ENCODE measurements around the gene GPRC5D.

GPRC5D gene

GRCh38 chr12:12952036-12952435 lies at the start of gene GPRC5D:
Gene GPRC5D, minus strand, starts transcription at chr12:12952170. Its CDS starts 1,786 bp downstream, at chr12:12950384.
- no peak for DNase-seq

GRCh38 chr12:13001775-13002040 lies 49.7 kb upstream of the GPRC5D start:
- DNase-seq, result no peak

GRCh38 chr12:13000925-13001774 lies 49.2 kb upstream of the GPRC5D start:
- no peak for DNase-seq

- DNase-seq, result no peak
Measured at GRCh38 chr12:13000616-13000924, 48.6 kb upstream of the GPRC5D start.

GRCh38 chr12:12999959-13000615 lies 48.1 kb upstream of the GPRC5D start, which contains the start of gene HEBP1:
Gene HEBP1, minus strand, starts transcription at chr12:13000265. Its CDS starts 151 bp downstream, at chr12:13000114.
- no peak for DNase-seq

GRCh38 chr12:12999271-12999958 lies 47.4 kb upstream of the GPRC5D start:
- DNase-seq, result no peak

GRCh38 chr12:12998248-12998647 lies 46.3 kb upstream of the GPRC5D start:
- DNase-seq, result no peak

GRCh38 chr12:12997734-12998133 lies 45.8 kb upstream of the GPRC5D start:
- no peak for DNase-seq

- no peak for DNase-seq
Measured at GRCh38 chr12:12997156-12997555, 45.2 kb upstream of the GPRC5D start.

GRCh38 chr12:12996209-12996608 lies 44.2 kb upstream of the GPRC5D start:
- DNase-seq, result no peak

GRCh38 chr12:12995088-12995487 lies 43.1 kb upstream of the GPRC5D start:
- no peak for DNase-seq

GRCh38 chr12:12993367-12993766 lies 41.4 kb upstream of the GPRC5D start:
- no peak for DNase-seq

GRCh38 chr12:12992418-12993130 lies 40.6 kb upstream of the GPRC5D start:
- DNase-seq, result no peak

- no peak for DNase-seq
Measured at GRCh38 chr12:12990700-12991468, 38.9 kb upstream of the GPRC5D start.

- no peak for DNase-seq
Measured at GRCh38 chr12:12987421-12987820, 35.5 kb upstream of the GPRC5D start.

- no peak for DNase-seq
Measured at GRCh38 chr12:12986775-12987331, 34.9 kb upstream of the GPRC5D start.

- no peak for DNase-seq
Measured at GRCh38 chr12:12985817-12986408, 33.9 kb upstream of the GPRC5D start.

- DNase-seq, result no peak
Measured at GRCh38 chr12:12984149-12984548, 32.2 kb upstream of the GPRC5D start.

- no peak for DNase-seq
Measured at GRCh38 chr12:12983420-12984035, 31.6 kb upstream of the GPRC5D start.

- no peak for DNase-seq
Measured at GRCh38 chr12:12982331-12982730, 30.4 kb upstream of the GPRC5D start.

GRCh38 chr12:12979731-12980259 lies 27.8 kb upstream of the GPRC5D start:
- no peak for DNase-seq
